Measurements from ENCODE around the gene NSDHL. TPM values are rescaled to one million over a fixed set of nuclear protein-coding genes. Genes with fewer than 3 reads are reported as not detected.
"Not testable (repeated sequence)": the region's sequence is repeated elsewhere in the genome, so short reads cannot be mapped to it uniquely, and the experiment has no call there.

The NSDHL gene
- total RNA-seq: 11.6 TPM

GRCh38 chrX:152830312-152831305 lies at the start of gene NSDHL, which contains the start of gene CETN2:
Gene NSDHL (plus strand): TSS chrX:152831063. CDS start chrX:152846325, 15,262 bp downstream.
Gene CETN2 (minus strand): TSS chrX:152830757. CDS start chrX:152830710, 47 bp downstream.
- DNase-seq (ENCODE audit: low read depth in 2 of 3, low spot score in 2 of 3): peak; percentile 75 to 95 (median 93)

- not testable (repeated sequence) for DNase-seq (ENCODE audit: low read depth in 2 of 3, low spot score in 2 of 3)
These were observed 43.8 kb upstream of the NSDHL start for GRCh38 chrX:152787062-152787461.

- no peak for DNase-seq (ENCODE audit: low read depth in 2 of 3, low spot score in 2 of 3)
These were observed 31.9 kb upstream of the NSDHL start for GRCh38 chrX:152798945-152799344.

GRCh38 chrX:152806035-152806434 lies 24.8 kb upstream of the NSDHL start:
- DNase-seq (ENCODE audit: low read depth in 2 of 3, low spot score in 2 of 3): no peak

- no peak for DNase-seq (ENCODE audit: low read depth in 2 of 3, low spot score in 2 of 3)
These were observed 20.5 kb upstream of the NSDHL start for GRCh38 chrX:152810403-152810802.

GRCh38 chrX:152813206-152813605 lies 17.7 kb upstream of the NSDHL start:
- DNase-seq (ENCODE audit: low read depth in 2 of 3, low spot score in 2 of 3): peak in 1 of 3 donors; percentile 7

GRCh38 chrX:152814048-152814447 lies 16.8 kb upstream of the NSDHL start:
- no peak for DNase-seq (ENCODE audit: low read depth in 2 of 3, low spot score in 2 of 3)

- DNase-seq (ENCODE audit: low read depth in 2 of 3, low spot score in 2 of 3): peak in 1 of 3 donors; percentile 44
These were observed 13.6 kb upstream of the NSDHL start for GRCh38 chrX:152817078-152817764.

GRCh38 chrX:152818356-152818755 lies 12.5 kb upstream of the NSDHL start:
- DNase-seq (ENCODE audit: low read depth in 2 of 3, low spot score in 2 of 3): no peak

- DNase-seq (ENCODE audit: low read depth in 2 of 3, low spot score in 2 of 3): no peak
These were observed 11.6 kb upstream of the NSDHL start for GRCh38 chrX:152819266-152819665.

- DNase-seq (ENCODE audit: low read depth in 2 of 3, low spot score in 2 of 3): no peak
These were observed 11.1 kb upstream of the NSDHL start for GRCh38 chrX:152819732-152820131.

- DNase-seq (ENCODE audit: low read depth in 2 of 3, low spot score in 2 of 3): peak in 1 of 3 donors; percentile 21
These were observed 9.6 kb upstream of the NSDHL start for GRCh38 chrX:152821145-152821765.

GRCh38 chrX:152822383-152823086 lies 8.3 kb upstream of the NSDHL start:
- DNase-seq (ENCODE audit: low read depth in 2 of 3, low spot score in 2 of 3): no peak

- no peak for DNase-seq (ENCODE audit: low read depth in 2 of 3, low spot score in 2 of 3)
These were observed 7.2 kb upstream of the NSDHL start for GRCh38 chrX:152823657-152824056.

- DNase-seq (ENCODE audit: low read depth in 2 of 3, low spot score in 2 of 3): no peak
These were observed 6.0 kb upstream of the NSDHL start for GRCh38 chrX:152824841-152825374.

GRCh38 chrX:152831391-152831790 lies 528 bp downstream of the NSDHL start:
- no peak for DNase-seq (ENCODE audit: low read depth in 2 of 3, low spot score in 2 of 3)

- no peak for DNase-seq (ENCODE audit: low read depth in 2 of 3, low spot score in 2 of 3)
These were observed 1.7 kb downstream of the NSDHL start for GRCh38 chrX:152832520-152832919.

- DNase-seq (ENCODE audit: low read depth in 2 of 3, low spot score in 2 of 3): no peak
These were observed 2.5 kb downstream of the NSDHL start for GRCh38 chrX:152833378-152833777.

GRCh38 chrX:152835470-152835869 lies 4.6 kb downstream of the NSDHL start:
- DNase-seq (ENCODE audit: low read depth in 2 of 3, low spot score in 2 of 3): not testable (repeated sequence)

GRCh38 chrX:152842772-152843338 lies 12.0 kb downstream of the NSDHL start:
- DNase-seq (ENCODE audit: low read depth in 2 of 3, low spot score in 2 of 3): no peak
